GOT3 (cell line): ENCODE data around the gene MUC22.
"Not testable (repeated sequence)": the region's sequence is repeated elsewhere in the genome, so short reads cannot be mapped to it uniquely, and the experiment has no call there.

Experiments
- DNase-seq: peaks from one replicate; lab custom pipeline; 2025; ENCODE audit warnings: mixed read lengths; lab: John Stamatoyannopoulos, UW

The MUC22 gene

GRCh38 chr6:30998785-30999184, 11.5 kb upstream of the MUC22 start:
- DNase-seq, result no peak

DNA sequence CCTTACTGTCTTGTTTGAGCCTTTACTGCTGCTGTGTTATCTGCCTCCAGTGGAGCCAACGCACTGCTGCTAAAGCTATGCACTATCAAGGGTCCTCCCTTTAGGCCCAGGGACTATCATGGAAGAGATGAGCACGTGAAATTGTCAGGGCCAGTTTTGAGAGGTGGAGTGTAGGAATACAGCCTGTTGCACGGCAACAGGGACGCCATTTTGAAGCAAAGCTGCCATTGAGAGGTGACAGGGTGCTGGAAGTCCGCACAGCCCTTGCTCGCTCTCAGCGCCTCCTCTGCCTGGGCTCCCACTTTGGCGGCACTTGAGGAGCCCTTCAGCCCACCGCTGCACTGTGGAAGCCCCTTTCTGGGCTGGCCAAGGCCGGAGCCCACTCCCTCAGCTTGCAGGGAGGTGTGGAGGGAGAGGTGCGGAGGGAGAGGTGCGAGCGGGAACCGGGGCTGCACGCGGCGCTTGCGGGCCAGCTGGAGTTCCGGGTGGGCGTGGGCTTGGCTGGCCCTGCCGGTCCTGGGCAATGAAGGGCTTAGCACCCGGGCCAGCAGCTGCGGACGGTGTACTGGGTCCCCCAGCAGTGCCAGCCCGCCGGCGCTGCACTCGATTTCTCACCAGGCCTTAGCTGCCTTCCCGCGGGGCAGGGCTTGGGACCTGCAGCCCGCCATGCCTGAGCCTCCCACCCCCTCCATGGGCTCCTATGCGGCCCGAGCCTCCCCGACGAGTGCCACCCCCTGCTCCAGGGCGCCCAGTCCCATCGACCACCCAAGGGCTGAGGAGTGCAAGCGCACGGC, 10.0 kb upstream of the MUC22 start:
- not testable (repeated sequence) for DNase-seq

- DNase-seq, result no peak
Observed at GRCh38 chr6:31001281-31001888, 8.9 kb upstream of the MUC22 start.

GRCh38 chr6:31002471-31002870, 7.8 kb upstream of the MUC22 start:
- DNase-seq, result no peak

GRCh38 chr6:31004794-31005193, 5.5 kb upstream of the MUC22 start:
- no peak for DNase-seq

- no peak for DNase-seq
Observed at GRCh38 chr6:31005249-31006020, 4.8 kb upstream of the MUC22 start.

- no peak for DNase-seq
Observed at GRCh38 chr6:31007694-31008093, 2.6 kb upstream of the MUC22 start.

DNA sequence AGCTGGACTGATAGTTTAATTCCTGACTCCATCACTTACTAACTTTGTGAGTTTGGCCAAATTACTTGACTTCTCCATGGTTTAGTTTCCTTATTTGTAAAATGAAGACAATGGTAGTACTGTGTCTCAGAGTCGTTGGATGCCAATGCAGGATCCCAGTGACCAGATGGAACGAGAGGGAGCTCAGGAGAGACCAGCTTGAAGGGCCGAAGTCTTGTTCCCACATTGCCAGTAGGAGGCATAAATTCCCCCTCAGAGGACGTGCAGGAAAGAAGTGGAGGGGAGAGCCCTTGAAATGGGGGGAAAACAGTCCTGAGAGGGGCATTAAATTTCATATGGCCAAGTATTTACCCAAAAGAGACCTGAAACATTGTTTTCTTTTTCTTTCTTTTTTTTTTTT, 2.1 kb upstream of the MUC22 start:
- DNase-seq, result no peak

GRCh38 chr6:31009731-31010130, 543 bp upstream of the MUC22 start:
- DNase-seq, result no peak

- DNase-seq, result no peak
Observed at GRCh38 chr6:31011153-31011552, 879 bp downstream of the MUC22 start.

- no peak for DNase-seq
Observed at GRCh38 chr6:31016659-31017299, 6.5 kb downstream of the MUC22 start.

- not testable (repeated sequence) for DNase-seq
Observed at GRCh38 chr6:31017436-31017835, 7.2 kb downstream of the MUC22 start.

GRCh38 chr6:31020057-31020456, 9.8 kb downstream of the MUC22 start:
- no peak for DNase-seq

GRCh38 chr6:31020631-31021255, 10.5 kb downstream of the MUC22 start:
- DNase-seq, result not testable (repeated sequence)

DNA sequence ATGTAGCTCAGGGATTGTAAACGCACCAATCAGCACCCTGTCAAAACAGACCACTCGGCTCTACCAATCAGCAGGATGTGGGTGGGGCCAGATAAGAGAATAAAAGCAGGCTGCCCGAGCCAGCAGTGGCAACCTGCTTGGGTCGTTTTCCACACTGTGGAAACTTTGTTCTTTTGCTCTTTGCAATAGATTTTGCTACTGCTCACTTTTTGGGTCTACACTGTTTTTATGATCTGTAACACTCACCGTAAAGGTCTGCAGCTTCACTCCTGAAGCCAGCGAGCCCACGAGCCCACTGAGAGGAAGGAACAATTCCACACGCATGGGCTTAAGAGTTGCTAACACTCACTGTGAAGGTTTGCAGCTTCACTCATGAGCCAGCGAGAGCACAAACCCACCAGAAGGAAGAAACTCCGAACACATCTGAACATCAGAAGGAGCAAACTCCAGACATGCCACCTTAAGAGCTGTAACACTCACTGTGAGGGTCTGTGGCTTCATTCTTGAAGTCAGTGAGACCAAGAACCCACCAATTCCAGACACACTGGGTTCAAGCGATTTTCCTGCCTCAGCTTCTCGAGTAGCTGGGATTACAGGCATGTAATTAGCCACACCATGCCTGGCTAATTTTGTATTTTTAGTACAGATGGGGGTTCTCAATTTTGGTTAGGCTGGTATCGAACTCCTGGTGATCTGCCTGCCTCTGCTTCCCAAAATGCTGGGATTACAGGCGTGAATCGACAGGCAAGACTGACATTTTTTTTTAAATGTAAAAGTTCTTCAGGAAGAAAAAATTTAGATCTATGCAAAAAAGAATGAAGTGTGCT, 11.6 kb downstream of the MUC22 start:
- not testable (repeated sequence) for DNase-seq

- no peak for DNase-seq
Observed at GRCh38 chr6:31025595-31025994, 15.3 kb downstream of the MUC22 start.

DNA sequence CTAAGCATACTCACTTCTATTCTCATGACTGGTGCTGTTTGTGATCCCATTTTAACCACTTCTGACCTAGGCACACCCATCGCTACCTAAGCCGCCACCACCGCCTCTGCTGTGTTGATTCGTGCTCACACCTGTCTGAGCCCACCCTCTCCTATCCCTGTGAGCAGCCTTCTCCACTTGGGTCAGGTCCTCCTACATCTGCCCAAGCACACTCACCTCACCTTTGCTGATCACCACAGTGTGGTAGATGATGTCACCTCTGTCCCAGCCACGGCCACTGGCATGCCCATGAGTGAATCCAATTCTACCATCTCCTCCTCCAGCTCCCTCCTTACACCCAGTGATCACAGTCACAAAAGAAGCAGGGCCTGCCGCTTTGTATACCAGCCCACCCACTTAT, 20.8 kb downstream of the MUC22 start:
- DNase-seq, result no peak

- no peak for DNase-seq
Observed at GRCh38 chr6:31033075-31033474, 22.8 kb downstream of the MUC22 start.

- DNase-seq, result no peak
Observed at GRCh38 chr6:31035862-31036497, 25.7 kb downstream of the MUC22 start.

- DNase-seq, result no peak
Observed at GRCh38 chr6:31037169-31037568, 26.9 kb downstream of the MUC22 start.

- DNase-seq, result no peak
Observed at GRCh38 chr6:31037682-31038081, 27.4 kb downstream of the MUC22 start.
